SK-N-SH (cell line): ENCODE results near the gene GNAT2. TPM values are rescaled to one million over a fixed set of nuclear protein-coding genes. Genes with fewer than 3 reads are reported as not detected.

Experiments used
- CTCF ChIA-PET: fragments of 300-600, 350-600 bp; formaldehyde crosslinking; extraction: SDS; loops from one replicate; lab custom pipeline; 2021; lab: Yijun Ruan, JAX
- POLR2A ChIA-PET: fragments of 350-600 bp; sonication (Branson Sonifier 250); formaldehyde crosslinking; extraction: SDS; loops from one replicate; lab custom pipeline; 2020; ENCODE audit warnings: antibody characterized with exemption, inconsistent platforms; lab: Yijun Ruan, JAX
- DNase-seq: peaks from one replicate; pipeline ENCODE4 v3.0.0; 2012
- H2AFZ ChIP-seq: fragments of 200-600 bp; sonication (generic); 2 replicates; pipeline ENCODE4 v1.8.1; 2016; ENCODE audit warnings: antibody characterized with exemption, mild to moderate bottlenecking, low read depth
- H3F3A ChIP-seq: fragments of 200-600 bp; sonication (generic); replicated peaks from 2 replicates; pipeline ENCODE3; 2016; ENCODE audit warnings: antibody characterized with exemption, mild to moderate bottlenecking; ENCODE audit not compliant: insufficient read depth
- H3K27ac ChIP-seq, 2 experiments: fragments of 200-500 bp in 1 of 2; fragments of 200-600 bp in 1 of 2; sonication (Bioruptor generic) in 1 of 2; sonication (generic), shearing (Covaris generic) in 1 of 2; 2 replicates each; pipeline versions ENCODE4 v1.5.1 to v1.6.1; 2014 to 2016; ENCODE audit warnings: low read depth in 2 of 2, inconsistent platforms in 1 of 2, low read length in 1 of 2, mild to moderate bottlenecking in 1 of 2, mixed read lengths in 1 of 2
- H3K27me3 ChIP-seq: fragments of 200-600 bp; sonication (generic), shearing (Covaris generic); 2 replicates; pipeline ENCODE4 v1.6.1; 2016; ENCODE audit warnings: mixed run types; ENCODE audit not compliant: insufficient read depth
- H3K36me3 ChIP-seq, 2 experiments: fragments of 200-500 bp in 1 of 2; fragments of 200-600 bp in 1 of 2; sonication (Bioruptor generic) in 1 of 2; sonication (generic) in 1 of 2; replicated peaks in 1 of 2; 2 replicates each; pipeline versions ENCODE3 to v1.5.1; 2014 to 2016; ENCODE audit warnings: low read length in 1 of 2, mild to moderate bottlenecking in 1 of 2; ENCODE audit not compliant: insufficient read depth in 2 of 2, control insufficient read depth in 1 of 2
- H3K4me1 ChIP-seq, 2 experiments: fragments of 200-500 bp in 1 of 2; fragments of 200-600 bp in 1 of 2; sonication (Bioruptor generic) in 1 of 2; sonication (generic), shearing (Covaris generic) in 1 of 2; 2 replicates each; pipeline versions ENCODE4 v1.5.1 to v1.6.1; 2014 to 2016; ENCODE audit warnings: low read depth in 1 of 2, low read length in 1 of 2, mixed run types in 1 of 2; ENCODE audit not compliant: insufficient read depth in 2 of 2, control insufficient read depth in 1 of 2
- H3K4me2 ChIP-seq: fragments of 200-600 bp; sonication (generic), shearing (Covaris generic); 2 replicates; pipeline ENCODE4 v1.6.1; 2017; ENCODE audit warnings: mixed run types
- H3K4me3 ChIP-seq, 2 experiments: fragments of 200-500 bp in 1 of 2; fragments of 200-600 bp in 1 of 2; sonication (Bioruptor generic) in 1 of 2; sonication (generic), shearing (Covaris generic) in 1 of 2; 2 replicates each; pipeline versions ENCODE4 v1.5.1 to v1.8.1; 2014 to 2016; ENCODE audit warnings: low read depth in 2 of 2, inconsistent platforms in 1 of 2, low read length in 1 of 2, mild to moderate bottlenecking in 1 of 2, mixed read lengths in 1 of 2, moderate library complexity in 1 of 2
- H3K79me2 ChIP-seq: fragments of 200-600 bp; sonication (generic); 2 replicates; pipeline ENCODE4 v1.8.1; 2017; ENCODE audit warnings: mild to moderate bottlenecking; ENCODE audit not compliant: insufficient read depth
- H3K9ac ChIP-seq: fragments of 200-600 bp; sonication (generic); 2 replicates; pipeline ENCODE4 v1.6.1; 2017; ENCODE audit warnings: mixed run types
- H3K9me2 ChIP-seq: fragments of 200-600 bp; sonication (generic); 2 replicates; pipeline ENCODE4 v1.6.1; 2017; ENCODE audit warnings: mixed run types
- H3K9me3 ChIP-seq: fragments of 200-600 bp; sonication (generic); 2 replicates; pipeline ENCODE4 v1.6.1; 2017; ENCODE audit warnings: mixed run types, mild to moderate bottlenecking, moderate library complexity
- H4K20me1 ChIP-seq: fragments of 200-600 bp; sonication (generic); 2 replicates; pipeline ENCODE4 v1.6.1; 2017; ENCODE audit warnings: mild to moderate bottlenecking, mixed run types; ENCODE audit not compliant: insufficient read depth
- EP300 ChIP-seq, 2 experiments: IDR thresholded peaks; 2 replicates each; pipeline versions ENCODE4 v1.4.0 to v1.6.1; 2012; ENCODE audit warnings: borderline replicate concordance in 1 of 2, low read depth in 1 of 2, low read length in 1 of 2
- FOSL2 ChIP-seq: IDR thresholded peaks from 2 replicates; pipeline ENCODE4 v1.4.0; 2012; ENCODE audit warnings: low read depth, mild to moderate bottlenecking, moderate library complexity, borderline replicate concordance
- FOXM1 ChIP-seq: IDR thresholded peaks from 2 replicates; pipeline ENCODE4 v1.4.0; 2012; ENCODE audit warnings: low read depth, mild to moderate bottlenecking
- GABPA ChIP-seq: IDR thresholded peaks from 2 replicates; pipeline ENCODE4 v1.4.0; 2012; ENCODE audit warnings: low read depth, mild to moderate bottlenecking
- GATA2 ChIP-seq: sonication (generic); formaldehyde crosslinking; IDR thresholded peaks from 2 replicates; pipeline ENCODE4 v1.5.0; 2020; ENCODE audit warnings: mild to moderate bottlenecking, missing genetic modification reagents
- JUND ChIP-seq: IDR thresholded peaks from 2 replicates; pipeline ENCODE4 v1.4.0; 2012
- MAX ChIP-seq: IDR thresholded peaks from 2 replicates; pipeline ENCODE4 v1.4.0; 2012; ENCODE audit warnings: low read depth
- MEF2A ChIP-seq: IDR thresholded peaks from 2 replicates; pipeline ENCODE4 v1.4.0; 2012; ENCODE audit warnings: low read depth, borderline replicate concordance
- RCOR1 ChIP-seq: fragments of 150-350 bp; IDR thresholded peaks from 2 replicates; pipeline ENCODE4 v1.6.1; 2017; ENCODE audit warnings: antibody characterized with exemption, low read length
- TAF1 ChIP-seq: IDR thresholded peaks from 2 replicates; pipeline ENCODE4 v1.6.1; 2012; ENCODE audit warnings: low read depth, mild to moderate bottlenecking, low read length, moderate library complexity, borderline replicate concordance
- TEAD4 ChIP-seq: IDR thresholded peaks from 2 replicates; pipeline ENCODE4 v1.4.0; 2012; ENCODE audit warnings: mild to moderate bottlenecking, borderline replicate concordance; ENCODE audit not compliant: insufficient read depth
- USF1 ChIP-seq: IDR thresholded peaks from 2 replicates; pipeline ENCODE4 v1.4.0; 2012; ENCODE audit warnings: low read depth, borderline replicate concordance
- ZBTB33 ChIP-seq: IDR thresholded peaks from 2 replicates; pipeline ENCODE4 v1.4.0; 2012; ENCODE audit warnings: low read depth, borderline replicate concordance
- whole genome bisulfite sequencing: methylation state at CpG from one replicate; pipeline ENCODE4 v1.1.6; 2017; ENCODE audit warnings: low lambda C conversion rate; 5-methylcytosine and 5-hydroxymethylcytosine counted together
- polyA plus RNA-seq, 3 experiments: library from polyadenylated mRNA; depleted of rRNA; stranded (reverse); fragments of >200 nt; gene quantifications; 2 replicates each; pipeline ENCODE4 v1.2.3, GENCODE V29; 2012

Gene GNAT2
- polyA plus RNA-seq, 1 of the 3 experiments (the other 2 are of a cell fraction), result 0.16 TPM

DNA sequence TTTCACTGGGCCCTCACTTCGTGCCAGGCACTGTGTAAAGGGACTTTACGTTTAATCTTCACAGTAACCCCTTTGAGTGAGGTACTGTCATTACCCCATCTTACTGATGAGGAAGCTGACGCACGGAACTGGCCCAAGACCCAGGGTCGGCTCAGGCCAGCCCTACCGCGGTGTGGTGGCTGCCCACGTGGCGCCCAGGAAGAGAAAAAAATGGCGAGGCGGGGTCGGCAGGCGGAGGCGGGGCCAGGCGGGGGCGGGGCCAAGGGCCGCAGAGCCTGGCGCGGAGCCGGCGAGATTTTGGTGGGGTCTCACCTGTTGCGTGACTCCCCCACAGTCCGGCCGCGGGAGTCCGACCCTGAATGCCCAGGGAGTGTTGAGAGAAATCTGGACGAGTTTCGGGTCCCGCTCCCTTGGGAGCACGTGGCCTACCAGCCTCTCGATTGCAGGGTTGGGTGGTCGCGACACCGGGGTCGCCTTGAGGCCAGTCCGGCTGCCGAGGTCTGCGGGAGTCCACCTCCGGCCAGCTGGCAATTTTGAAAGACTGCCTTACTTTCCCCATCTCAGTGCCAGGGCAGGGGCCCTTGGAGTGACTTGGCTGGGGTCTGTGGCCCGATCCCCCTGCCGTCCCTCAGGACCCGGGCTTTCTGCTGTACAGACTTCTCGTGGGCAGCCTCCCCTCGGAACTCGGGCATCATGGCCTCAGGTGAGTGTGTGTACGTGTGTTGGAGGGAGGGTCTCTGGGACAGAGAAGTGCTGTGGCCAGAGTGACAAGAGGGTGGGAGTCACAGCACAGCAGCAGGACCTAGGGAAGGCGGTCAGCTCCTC is at the start of gene GNAT2, which contains the start of gene AMPD2 (continued):
- TF ChIP-seq FOSL2, result no peak
- no peak for TF ChIP-seq FOXM1
- TF ChIP-seq ZBTB33, result no peak
- TF ChIP-seq EP300 (IDR thresholded peaks at IDR 0.05; ENCODE audit: borderline replicate concordance in 1 of 2, low read depth in 1 of 2, low read length in 1 of 2), result no peak
- TF ChIP-seq GATA2, result no peak
- TF ChIP-seq JUND, result no peak
- no peak for TF ChIP-seq MEF2A
- TF ChIP-seq GABPA, result no peak
- no peak for TF ChIP-seq RCOR1
- no peak for TF ChIP-seq TEAD4
- TF ChIP-seq MAX, result peak; percentile 99
- TF ChIP-seq, all 33 proteins: peak for 9

DNA sequence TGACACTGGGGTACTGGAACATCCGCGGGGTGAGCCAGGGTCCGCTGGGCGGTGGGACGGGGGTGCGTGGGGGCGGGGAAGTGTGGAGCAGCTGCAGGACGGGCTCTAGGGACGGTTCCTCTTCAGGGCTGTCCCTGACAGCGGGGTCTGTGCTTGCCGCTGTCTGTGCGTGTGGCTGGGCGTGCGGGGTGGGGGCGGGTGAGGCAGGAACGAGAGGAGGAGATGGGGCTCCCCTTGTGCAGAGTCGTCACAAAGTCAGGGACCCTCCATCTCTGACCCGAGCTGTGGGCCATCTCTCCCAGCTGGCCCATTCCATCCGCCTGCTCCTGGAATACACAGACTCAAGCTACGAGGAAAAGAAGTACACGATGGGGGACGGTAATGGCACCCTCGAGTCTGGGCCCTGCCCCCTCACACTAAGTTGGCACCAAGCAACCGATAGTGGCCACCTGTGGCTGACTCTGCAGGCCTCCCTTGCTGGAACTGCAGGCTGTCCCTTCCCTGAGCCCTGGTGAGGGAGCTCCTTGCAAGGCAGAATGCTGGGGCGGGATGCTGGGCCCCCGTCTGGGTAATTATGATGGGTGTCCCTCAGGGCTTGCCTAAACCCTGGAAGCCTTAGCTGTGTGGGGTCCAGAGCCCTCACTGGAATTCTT is 48.8 kb upstream of the GNAT2 start:
- no peaks in the 10 kb centered on the region for H3K36me3 ChIP-seq
- peak overlapping the region; percentile 92 for H3K4me2 ChIP-seq
- H3K79me2 ChIP-seq, result no peaks in the 10 kb centered on the region
- no peak overlapping the region for H3K27ac ChIP-seq
- peak overlapping the region; percentile 82; the same call in 1 of the 2 replicates for H2AFZ ChIP-seq
- 36% methylated on average over 15 of the region's 26 CpGs for whole genome bisulfite sequencing
- POLR2A ChIA-PET, result no interaction called here
- CTCF ChIA-PET, result interaction anchor here (0.6 to 5.2 kb wide), 6 partner anchors 10 to 1572 kb away, joined by 3 to 27 read pairs (median 6); no protein-coding TSS in a partner anchor
- peak overlapping the region; percentile 36 to 61 for H3K4me3 ChIP-seq
- no peaks in the 10 kb centered on the region for H3K9me3 ChIP-seq
- TF ChIP-seq TAF1 (0 out of 2 replicates have a peak, but pooled peaks have one; percentile 1), USF1 (no peak)
- H4K20me1 ChIP-seq, result no peaks in the 10 kb centered on the region
- no peak for DNase-seq
- H3K4me1 ChIP-seq, result peaks cover 7% of the 10 kb centered on the region in 2 experiments; a peak in 2 of 4 replicates
- no peaks in the 10 kb centered on the region for H3K9me2 ChIP-seq
- H3F3A ChIP-seq, result no peaks in the 10 kb centered on the region
- no peaks in the 10 kb centered on the region for H3K27me3 ChIP-seq
- peak overlapping the region; percentile 49 for H3K9ac ChIP-seq
